Thymus (tissue), 11 donors: ENCODE measurements around the gene PARD3. TPM values are rescaled to one million over a fixed set of nuclear protein-coding genes. Genes with fewer than 3 reads are reported as not detected.
A peak's percentile ranks its signal among the peaks of the same experiment; 100 is the strongest.

Source experiments
- DNase-seq, 9 donors: peaks; one replicate each; pipeline ENCODE4 v3.0.0-alpha.2; 2013; ENCODE audit warnings: low spot score in 9 of 9, low read depth in 6 of 9, missing footprints in 1 of 9
- H3K27ac ChIP-seq, 2 donors: one replicate each; pipeline ENCODE4 v1.5.1; 2013; ENCODE audit warnings: control low read depth in 1 of 2, low read depth in 1 of 2, low read length in 1 of 2, mild to moderate bottlenecking in 1 of 2, moderate library complexity in 1 of 2
- H3K27me3 ChIP-seq, 2 donors: one replicate each; pipeline ENCODE4 v1.5.1; 2013; ENCODE audit warnings: low read length in 1 of 2; ENCODE audit not compliant: control insufficient read depth in 2 of 2, insufficient read depth in 1 of 2
- H3K36me3 ChIP-seq, 2 donors: one replicate each; pipeline ENCODE4 v1.5.1; 2013; ENCODE audit warnings: low read length in 1 of 2, mild to moderate bottlenecking in 1 of 2, moderate library complexity in 1 of 2; ENCODE audit not compliant: control insufficient read depth in 2 of 2, insufficient read depth in 2 of 2
- H3K4me1 ChIP-seq, 2 donors: one replicate each; pipeline ENCODE4 v1.5.1; 2013; ENCODE audit warnings: low read length in 2 of 2; ENCODE audit not compliant: control insufficient read depth in 2 of 2, insufficient read depth in 2 of 2
- H3K4me3 ChIP-seq, 2 donors: one replicate each; pipeline ENCODE4 v1.5.1; 2013; ENCODE audit warnings: low read length in 2 of 2, control low read depth in 1 of 2, mild to moderate bottlenecking in 1 of 2
- H3K9me3 ChIP-seq, 2 donors: one replicate each; pipeline ENCODE4 v1.5.1; 2013; ENCODE audit warnings: low read length in 1 of 2, mild to moderate bottlenecking in 1 of 2; ENCODE audit not compliant: control insufficient read depth in 2 of 2, insufficient read depth in 1 of 2
- WGBS: extraction: QIAGEN DNeasy Blood & Tissue Kit; methylation state at CpG from one replicate; pipeline ENCODE4 v1.1.7; 2013; 5-methylcytosine and 5-hydroxymethylcytosine counted together
- polyA plus RNA-seq: library from polyadenylated mRNA; stranded (reverse); fragments of 200-250 nt; gene quantifications from one replicate; pipeline ENCODE4 v1.2.3, GENCODE V29; 2013
- total RNA-seq: library from RNA; stranded (reverse); fragments of 120-200 nt; gene quantifications from one replicate; pipeline ENCODE4 v1.2.4, GENCODE V29; 2013
- donor health status: healthy.

Gene PARD3
- total and polyA plus RNA-seq, 2 donors = 13.3 to 23.5 TPM

DNA sequence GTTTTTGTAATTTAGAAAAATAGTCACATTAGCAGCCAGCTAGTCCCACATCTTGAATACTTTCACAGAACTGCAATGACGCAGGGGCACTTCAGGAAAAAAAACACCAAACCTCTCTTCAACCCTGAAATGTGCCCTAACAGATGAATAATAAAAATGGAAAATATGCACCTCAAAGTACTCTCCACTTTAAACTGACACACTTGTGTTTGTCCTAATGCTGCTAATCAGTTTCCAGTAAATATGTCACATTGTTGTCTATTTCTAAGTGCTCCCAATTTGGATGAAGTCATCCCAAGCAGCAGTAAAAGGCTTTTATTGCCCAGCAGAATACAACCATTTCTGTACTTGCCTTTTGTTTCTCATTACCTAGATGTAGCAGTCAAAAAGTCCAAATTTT lies 86.7 kb downstream of the PARD3 start:
- H3K4me1 ChIP-seq = peaks cover 0 to 10% of the 10 kb centered on the region in 2 donors
- H3K27me3 ChIP-seq = no peaks in the 10 kb centered on the region
- H3K4me3 ChIP-seq = no peak overlapping the region
- no peaks in the 10 kb centered on the region for H3K9me3 ChIP-seq
- DNase-seq = no peak
- WGBS = 97% methylated on average over 1 of the region's 1 CpG
- no peak overlapping the region for H3K27ac ChIP-seq
- no peaks in the 10 kb centered on the region for H3K36me3 ChIP-seq

- DNase-seq = no peak
These were observed 87.5 kb downstream of the PARD3 start for GRCh38 chr10:34727595-34728033.

GRCh38 chr10:34726862-34727261 lies 88.2 kb downstream of the PARD3 start:
- H3K4me1 ChIP-seq = peaks cover 0 to 10% of the 10 kb centered on the region in 2 donors
- no peaks in the 10 kb centered on the region for H3K27me3 ChIP-seq
- no peak overlapping the region for H3K4me3 ChIP-seq
- H3K27ac ChIP-seq = no peak overlapping the region
- no peaks in the 10 kb centered on the region for H3K36me3 ChIP-seq
- no peaks in the 10 kb centered on the region for H3K9me3 ChIP-seq
- DNase-seq = no peak

More at GRCh38 chr10:34727595-34728033, 87.5 kb downstream of the PARD3 start:
- 90% methylated on average over 9 of the region's 9 CpGs for WGBS
- Histone ChIP-seq H3K9me3 (no peaks in the 10 kb centered on the region), H3K27me3 (no peaks in the 10 kb centered on the region), H3K4me3 (no peak overlapping the region), H3K27ac (no peak overlapping the region), H3K36me3 (no peaks in the 10 kb centered on the region), H3K4me1 (peaks cover 0 to 10% of the 10 kb centered on the region in 2 donors)

DNA sequence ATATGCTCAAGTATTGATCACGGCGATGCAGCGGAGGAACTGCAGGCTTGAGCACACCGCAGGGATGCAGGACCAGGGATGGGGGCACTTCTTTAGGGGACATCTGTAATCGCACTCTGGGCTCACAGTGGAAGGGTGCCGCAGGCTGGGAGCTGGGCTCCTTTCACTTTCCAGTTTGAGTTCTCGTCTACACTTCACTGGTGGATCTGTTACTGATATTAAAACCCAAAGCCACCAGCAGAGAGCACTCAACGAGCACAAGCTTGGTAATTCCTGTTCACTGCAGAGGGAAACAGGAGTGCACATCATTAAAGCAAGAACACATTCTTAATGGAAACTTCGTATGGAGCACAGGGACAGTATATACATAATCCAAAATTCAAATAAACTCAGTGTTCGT lies 91.3 kb downstream of the PARD3 start:
- peak in 6 of 9 donors; percentile 38 to 80 (median 48) for DNase-seq
- Histone ChIP-seq H3K27me3 (no peaks in the 10 kb centered on the region), H3K27ac (no peak overlapping the region), H3K9me3 (no peaks in the 10 kb centered on the region), H3K36me3 (no peaks in the 10 kb centered on the region), H3K4me3 (no peak overlapping the region), H3K4me1 (peaks cover 0 to 14% of the 10 kb centered on the region in 2 donors)
- 70% methylated on average over 10 of the region's 10 CpGs for WGBS

DNA sequence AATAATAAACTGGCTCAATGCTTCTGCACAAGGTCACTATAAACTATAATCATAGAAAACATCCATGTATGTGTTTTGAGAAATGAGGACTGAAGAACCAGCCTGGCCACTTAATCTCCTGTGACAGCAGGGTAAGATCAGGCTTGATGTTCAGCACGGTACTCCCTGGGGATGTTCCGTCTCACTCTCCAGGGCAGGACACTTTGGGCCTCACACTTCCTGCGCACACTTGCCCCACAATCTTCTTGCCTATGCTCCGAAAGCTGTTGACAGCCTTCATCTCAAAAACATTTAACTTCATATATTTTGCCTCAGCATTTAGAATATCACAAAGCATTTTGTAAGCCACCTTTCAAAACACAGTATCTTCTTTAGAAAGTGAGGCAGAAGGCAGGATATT lies 92.7 kb downstream of the PARD3 start:
- no peak overlapping the region for H3K27ac ChIP-seq
- no peaks in the 10 kb centered on the region for H3K27me3 ChIP-seq
- no peak overlapping the region for H3K4me3 ChIP-seq
- DNase-seq = no peak
- H3K9me3 ChIP-seq = no peaks in the 10 kb centered on the region
- H3K4me1 ChIP-seq = peaks cover 0 to 14% of the 10 kb centered on the region in 2 donors
- no peaks in the 10 kb centered on the region for H3K36me3 ChIP-seq
- WGBS = 99% methylated on average over 4 of the region's 4 CpGs

DNA sequence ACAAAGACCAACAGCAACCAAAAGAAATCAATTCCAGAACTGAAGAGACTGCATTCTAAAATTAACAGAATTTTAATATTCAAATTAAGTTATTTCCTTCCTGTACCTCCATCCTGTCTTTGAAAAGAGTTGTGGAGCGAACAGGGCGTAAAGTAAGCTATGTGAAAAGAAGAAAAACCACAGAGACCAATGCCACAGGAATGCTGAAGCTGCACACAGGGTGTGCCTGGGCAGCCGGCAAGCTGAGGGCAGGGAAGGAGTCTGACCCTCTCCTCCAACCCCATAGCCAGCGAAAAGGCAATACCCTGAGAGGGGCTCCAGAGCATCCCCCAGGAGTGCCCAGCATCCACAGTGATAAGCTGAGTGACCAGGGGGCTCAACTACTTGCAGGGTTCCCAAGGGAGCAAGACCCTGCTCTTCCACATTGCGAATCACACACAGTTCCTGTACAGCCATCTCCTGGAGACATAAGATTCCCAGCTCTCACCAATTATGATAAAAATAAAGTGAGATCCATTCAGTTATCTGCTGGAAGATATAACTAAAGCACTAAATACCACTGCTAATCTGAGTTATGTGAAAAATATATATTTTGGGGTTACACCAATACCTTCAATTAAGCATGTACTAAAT lies 93.8 kb downstream of the PARD3 start:
- H3K4me1 ChIP-seq = peaks cover 2 to 8% of the 10 kb centered on the region in 2 donors

DNA sequence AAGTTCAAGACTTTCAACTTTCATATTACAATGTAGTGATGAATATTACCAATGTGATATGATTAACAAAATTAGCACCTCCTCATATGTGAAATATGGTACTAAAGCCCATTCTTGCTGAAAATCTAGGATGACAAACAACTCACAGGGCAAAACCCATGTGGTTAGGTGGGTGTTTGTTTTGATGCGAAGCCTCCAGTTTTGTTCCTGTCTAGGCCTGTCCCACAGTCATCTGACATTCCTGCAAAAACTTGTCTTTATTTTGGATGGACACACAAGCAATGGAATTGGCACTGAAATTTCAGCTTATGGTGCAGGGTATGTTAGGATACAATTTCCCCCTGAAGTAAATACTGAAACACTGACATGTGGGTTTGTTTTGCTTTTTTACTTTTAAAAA lies 95.3 kb downstream of the PARD3 start:
- H3K9me3 ChIP-seq = no peaks in the 10 kb centered on the region
- H3K27ac ChIP-seq = no peak overlapping the region
- no peak overlapping the region for H3K4me3 ChIP-seq
- 91% methylated on average over 1 of the region's 1 CpG for WGBS
- no peaks in the 10 kb centered on the region for H3K27me3 ChIP-seq
- H3K4me1 ChIP-seq = peaks cover 2 to 8% of the 10 kb centered on the region in 2 donors
- no peak for DNase-seq
- no peaks in the 10 kb centered on the region for H3K36me3 ChIP-seq

More for the DNA sequence above, 93.8 kb downstream of the PARD3 start:
- no peak overlapping the region for H3K4me3 ChIP-seq
- no peaks in the 10 kb centered on the region for H3K36me3 ChIP-seq
- WGBS = 48% methylated on average over 5 of the region's 5 CpGs
- DNase-seq = no peak
- no peak overlapping the region for H3K27ac ChIP-seq
- H3K27me3 ChIP-seq = no peaks in the 10 kb centered on the region
- no peaks in the 10 kb centered on the region for H3K9me3 ChIP-seq

GRCh38 chr10:34719328-34719727 lies 95.8 kb downstream of the PARD3 start:
- H3K4me1 ChIP-seq = peaks cover 2 to 6% of the 10 kb centered on the region in 2 donors
- no peaks in the 10 kb centered on the region for H3K27me3 ChIP-seq
- H3K9me3 ChIP-seq = no peaks in the 10 kb centered on the region
- no peak for DNase-seq
- no peaks in the 10 kb centered on the region for H3K36me3 ChIP-seq
- 87% methylated on average over 2 of the region's 2 CpGs for WGBS
- H3K27ac ChIP-seq = no peak overlapping the region
- H3K4me3 ChIP-seq = no peak overlapping the region

DNA sequence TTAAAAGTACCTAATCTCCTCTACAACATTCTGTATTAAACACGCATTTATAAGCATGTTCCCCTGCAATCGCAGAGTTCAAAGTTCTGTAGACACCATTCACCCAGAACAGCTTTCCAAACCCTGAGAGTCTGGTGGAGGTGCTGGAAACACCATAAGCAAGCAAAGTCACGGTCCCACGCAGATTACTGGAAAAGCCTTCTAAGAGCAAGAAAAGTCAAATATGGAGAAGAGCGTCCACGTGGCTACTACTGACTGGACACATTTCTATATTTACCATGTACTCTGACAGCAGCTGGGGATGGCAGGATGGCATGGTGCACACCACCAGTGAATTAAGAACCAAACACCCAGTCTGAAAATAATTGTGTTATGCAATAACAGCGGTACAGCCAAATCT lies 97.7 kb downstream of the PARD3 start:
- no peaks in the 10 kb centered on the region for H3K36me3 ChIP-seq
- no peaks in the 10 kb centered on the region for H3K9me3 ChIP-seq
- peaks cover 2 to 4% of the 10 kb centered on the region in 2 donors for H3K4me1 ChIP-seq
- WGBS = 91% methylated on average over 7 of the region's 7 CpGs
- H3K4me3 ChIP-seq = no peak overlapping the region
- DNase-seq = no peak
- H3K27ac ChIP-seq = no peak overlapping the region
- H3K27me3 ChIP-seq = no peaks in the 10 kb centered on the region
